ENCODE data around the gene CRTC3. TPM values are rescaled to one million over a fixed set of nuclear protein-coding genes. Genes with fewer than 3 reads are reported as not detected.
A peak's percentile ranks its signal among the peaks of the same experiment; 100 is the strongest.
"Not testable (repeated sequence)": the region's sequence is repeated elsewhere in the genome, so short reads cannot be mapped to it uniquely, and the experiment has no call there.

CRTC3 gene
- total RNA-seq, 1 donor from 2014 or later, result 49.0 TPM

- Histone ChIP-seq H3K36me3 (no peaks in the 10 kb centered on the region), H3K27me3 (no peaks in the 10 kb centered on the region), H3K9me3 (no peaks in the 10 kb centered on the region), H3K27ac (no peak overlapping the region), H3K4me1 (no peaks in the 10 kb centered on the region), H3K4me3 (no peak overlapping the region)
- no peak for TF ChIP-seq CTCF (IDR thresholded peaks at IDR 0.05)
- ATAC-seq (no peak), DNase-seq (no peak)
- intact Hi-C loops (cut with DNase I), result no loop called here
Measured at GRCh38 chr15:90512276-90512675, 17.4 kb upstream of the CRTC3 start.

- H3K4me1 ChIP-seq, result no peaks in the 10 kb centered on the region
- DNase-seq, result no peak
- TF ChIP-seq CTCF (IDR thresholded peaks at IDR 0.05), result no peak
- H3K36me3 ChIP-seq, result no peaks in the 10 kb centered on the region
- no peaks in the 10 kb centered on the region for H3K9me3 ChIP-seq
- H3K4me3 ChIP-seq, result no peak overlapping the region
- intact Hi-C loops (cut with DNase I), result no loop called here
- ATAC-seq, result peak; percentile 36
- H3K27ac ChIP-seq, result no peak overlapping the region
- no peaks in the 10 kb centered on the region for H3K27me3 ChIP-seq
Measured at GRCh38 chr15:90512981-90513380, 16.7 kb upstream of the CRTC3 start.

- no peak overlapping the region for H3K4me3 ChIP-seq
- no peaks in the 10 kb centered on the region for H3K27me3 ChIP-seq
- DNase-seq, result no peak
- TF ChIP-seq CTCF (IDR thresholded peaks at IDR 0.05), result no peak
- intact Hi-C loops (cut with DNase I), result no loop called here
- H3K9me3 ChIP-seq, result no peaks in the 10 kb centered on the region
- no peak for ATAC-seq
- H3K4me1 ChIP-seq, result no peaks in the 10 kb centered on the region
- no peak overlapping the region for H3K27ac ChIP-seq
- no peaks in the 10 kb centered on the region for H3K36me3 ChIP-seq
Measured at GRCh38 chr15:90513448-90513847, 16.3 kb upstream of the CRTC3 start.

GRCh38 chr15:90513893-90514292, 15.8 kb upstream of the CRTC3 start:
- H3K36me3 ChIP-seq; H3K4me3 ChIP-seq; DNase-seq; H3K9me3 ChIP-seq; intact Hi-C loops (cut with DNase I); H3K27ac ChIP-seq; ATAC-seq; H3K27me3 ChIP-seq; H3K4me1 ChIP-seq: not testable (repeated sequence)

- ATAC-seq (no peak), DNase-seq (no peak)
- no peaks in the 10 kb centered on the region for H3K9me3 ChIP-seq
- H3K27me3 ChIP-seq, result no peaks in the 10 kb centered on the region
- H3K27ac ChIP-seq, result no peak overlapping the region
- H3K36me3 ChIP-seq, result no peaks in the 10 kb centered on the region
- no peaks in the 10 kb centered on the region for H3K4me1 ChIP-seq
- no peak for TF ChIP-seq CTCF (IDR thresholded peaks at IDR 0.05)
- H3K4me3 ChIP-seq, result no peak overlapping the region
- intact Hi-C loops (cut with DNase I), result no loop called here
Measured at GRCh38 chr15:90519688-90520087, 10.0 kb upstream of the CRTC3 start.

- H3K9me3 ChIP-seq, result no peaks in the 10 kb centered on the region
- no peak for ATAC-seq
- no peak for DNase-seq
- intact Hi-C loops (cut with DNase I), result no loop called here
- no peaks in the 10 kb centered on the region for H3K4me1 ChIP-seq
- no peak overlapping the region for H3K27ac ChIP-seq
- H3K36me3 ChIP-seq, result no peaks in the 10 kb centered on the region
- no peak for TF ChIP-seq CTCF (IDR thresholded peaks at IDR 0.05)
- no peaks in the 10 kb centered on the region for H3K27me3 ChIP-seq
- H3K4me3 ChIP-seq, result no peak overlapping the region
Measured at GRCh38 chr15:90520365-90520764, 9.4 kb upstream of the CRTC3 start.
